Hepatocyte (in vitro differentiated cells): ENCODE data around the gene CAMKMT. TPM values are rescaled to one million over a fixed set of nuclear protein-coding genes. Genes with fewer than 3 reads are reported as not detected.

Experiments used
- DNase-seq: peaks from one replicate; pipeline ENCODE4 v3.0.0-alpha.2; 2016; ENCODE audit warnings: low spot score
- H2AFZ ChIP-seq: fragments of 200-600 bp; sonication (generic); 2 replicates; pipeline ENCODE4 v1.6.0; 2016; ENCODE audit warnings: antibody characterized with exemption, mild to moderate bottlenecking
- H3K27ac ChIP-seq: fragments of 200-600 bp; sonication (generic); 2 replicates; pipeline ENCODE4 v1.5.1; 2016; ENCODE audit warnings: mild to moderate bottlenecking
- H3K27me3 ChIP-seq: fragments of 200-600 bp; sonication (generic); 2 replicates; pipeline ENCODE4 v1.6.1; 2016
- H3K36me3 ChIP-seq: fragments of 200-600 bp; sonication (generic); replicated peaks from 2 replicates; pipeline ENCODE4 v1.5.1; 2016; ENCODE audit warnings: low read depth; ENCODE audit not compliant: insufficient read depth
- H3K4me1 ChIP-seq: fragments of 200-600 bp; sonication (generic); 2 replicates; pipeline ENCODE4 v1.5.1; 2016; ENCODE audit warnings: mild to moderate bottlenecking, moderate library complexity; ENCODE audit not compliant: insufficient read depth
- H3K4me2 ChIP-seq: fragments of 200-600 bp; sonication (generic); 2 replicates; pipeline ENCODE4 v1.6.0; 2016
- H3K4me3 ChIP-seq: fragments of 200-600 bp; sonication (generic); 2 replicates; pipeline ENCODE4 v1.5.1; 2016; ENCODE audit warnings: mild to moderate bottlenecking
- H3K79me2 ChIP-seq: fragments of 200-600 bp; sonication (generic); 2 replicates; pipeline ENCODE4 v1.6.0; 2017; ENCODE audit warnings: mild to moderate bottlenecking
- H3K9me2 ChIP-seq: fragments of 200-600 bp; sonication (generic); replicated peaks from 2 replicates; pipeline ENCODE4 v1.6.0; 2017; ENCODE audit warnings: mild to moderate bottlenecking; ENCODE audit not compliant: insufficient read depth
- H3K9me3 ChIP-seq: fragments of 200-600 bp; sonication (generic); 2 replicates; pipeline ENCODE4 v1.5.1; 2016; ENCODE audit warnings: low read depth, mild to moderate bottlenecking
- H4K20me1 ChIP-seq: fragments of 200-600 bp; sonication (generic); 2 replicates; pipeline ENCODE4 v1.6.0; 2016; ENCODE audit warnings: mild to moderate bottlenecking; ENCODE audit not compliant: insufficient read depth, poor library complexity, severe bottlenecking
- EZH2 ChIP-seq: fragments of 200-600 bp; sonication (generic); IDR thresholded peaks from 2 replicates; pipeline ENCODE4 v1.6.1; 2016; ENCODE audit warnings: antibody characterized with exemption, mild to moderate bottlenecking, borderline replicate concordance
- EZH2phosphoT487 ChIP-seq: fragments of 200-600 bp; sonication (generic); IDR thresholded peaks from one replicate; pipeline ENCODE4 v1.6.1; 2018; ENCODE audit warnings: antibody characterized with exemption, mild to moderate bottlenecking, low read depth, moderate library complexity; ENCODE audit not compliant: unreplicated experiment, severe bottlenecking
- WGBS: methylation state at CpG from one replicate; pipeline ENCODE4 v1.1.6; 2016; ENCODE audit warnings: low lambda C conversion rate; ENCODE audit errors: missing lambda C conversion rate; 5-methylcytosine and 5-hydroxymethylcytosine counted together
- polyA plus RNA-seq: library from polyadenylated mRNA; unstranded; fragments of >200 nt; fragmentation: Nextera tagmentation; extraction: Ambion mirVana; gene quantifications from 2 replicates; pipeline ENCODE4 v1.2.1, GENCODE V29; 2016
- total RNA-seq: library from RNA; depleted of rRNA; stranded (reverse); fragments of >200 nt; gene quantifications from 2 replicates; pipeline ENCODE4 v1.2.3, GENCODE V29; 2014
- TF ChIP-seq, protein P1 (sequence below): fragments of 200-600 bp; sonication (generic); IDR thresholded peaks from 2 replicates; pipeline ENCODE4 v1.5.1; 2016; ENCODE audit warnings: antibody characterized with exemption, mild to moderate bottlenecking; ENCODE audit not compliant: poor library complexity

The CAMKMT gene
- total and polyA plus RNA-seq, 2 experiments from 2014 or later = 10.3 to 12.7 TPM

GRCh38 chr2:44649381-44649780, 287.6 kb downstream of the CAMKMT start:
- no peaks in the 10 kb centered on the region for H3K4me1 ChIP-seq
- TF ChIP-seq, protein P1, sequence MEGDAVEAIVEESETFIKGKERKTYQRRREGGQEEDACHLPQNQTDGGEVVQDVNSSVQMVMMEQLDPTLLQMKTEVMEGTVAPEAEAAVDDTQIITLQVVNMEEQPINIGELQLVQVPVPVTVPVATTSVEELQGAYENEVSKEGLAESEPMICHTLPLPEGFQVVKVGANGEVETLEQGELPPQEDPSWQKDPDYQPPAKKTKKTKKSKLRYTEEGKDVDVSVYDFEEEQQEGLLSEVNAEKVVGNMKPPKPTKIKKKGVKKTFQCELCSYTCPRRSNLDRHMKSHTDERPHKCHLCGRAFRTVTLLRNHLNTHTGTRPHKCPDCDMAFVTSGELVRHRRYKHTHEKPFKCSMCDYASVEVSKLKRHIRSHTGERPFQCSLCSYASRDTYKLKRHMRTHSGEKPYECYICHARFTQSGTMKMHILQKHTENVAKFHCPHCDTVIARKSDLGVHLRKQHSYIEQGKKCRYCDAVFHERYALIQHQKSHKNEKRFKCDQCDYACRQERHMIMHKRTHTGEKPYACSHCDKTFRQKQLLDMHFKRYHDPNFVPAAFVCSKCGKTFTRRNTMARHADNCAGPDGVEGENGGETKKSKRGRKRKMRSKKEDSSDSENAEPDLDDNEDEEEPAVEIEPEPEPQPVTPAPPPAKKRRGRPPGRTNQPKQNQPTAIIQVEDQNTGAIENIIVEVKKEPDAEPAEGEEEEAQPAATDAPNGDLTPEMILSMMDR = no peak
- TF ChIP-seq EZH2phosphoT487 (no peak), EZH2 (no peak)
- 86% methylated on average over 2 of the region's 2 CpGs for WGBS

DNA sequence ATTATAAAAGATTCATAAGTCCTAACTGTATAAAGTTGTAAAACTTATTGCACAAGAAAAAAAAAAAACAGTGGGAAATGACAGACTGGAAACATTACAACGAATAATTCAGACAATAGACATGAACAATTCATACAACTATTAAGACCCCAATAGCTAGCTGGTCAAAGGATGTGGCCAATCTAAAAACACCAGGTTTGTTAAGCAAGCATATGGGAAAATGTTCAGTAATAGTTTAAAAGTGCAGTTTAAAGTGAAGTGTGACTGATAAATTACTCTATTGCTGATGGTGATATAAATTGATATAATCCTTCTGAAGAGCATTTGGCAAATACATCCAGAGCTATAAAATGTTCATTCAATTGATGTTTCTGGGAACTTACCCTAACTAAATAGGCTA, 289.0 kb downstream of the CAMKMT start:
- Histone ChIP-seq H4K20me1 (no peaks in the 10 kb centered on the region), H3K9me2 (no peaks in the 10 kb centered on the region), H2AFZ (no peak overlapping the region), H3K4me1 (no peaks in the 10 kb centered on the region), H3K4me3 (no peak overlapping the region), H3K4me2 (no peak overlapping the region), H3K27ac (no peak overlapping the region), H3K9me3 (no peaks in the 10 kb centered on the region), H3K27me3 (no peaks in the 10 kb centered on the region), H3K79me2 (no peaks in the 10 kb centered on the region), H3K36me3 (no peaks in the 10 kb centered on the region)
- TF ChIP-seq EZH2 (no peak), EZH2phosphoT487 (no peak)
- TF ChIP-seq, protein P1 = no peak
- DNase-seq = no peak
- 77% methylated on average over 1 of the region's 1 CpG for WGBS

More at GRCh38 chr2:44649381-44649780, 287.6 kb downstream of the CAMKMT start:
- H3K36me3 ChIP-seq = no peaks in the 10 kb centered on the region
- no peaks in the 10 kb centered on the region for H3K79me2 ChIP-seq
- no peaks in the 10 kb centered on the region for H3K9me2 ChIP-seq
- H4K20me1 ChIP-seq = no peaks in the 10 kb centered on the region
- no peak for DNase-seq
- no peak overlapping the region for H3K4me3 ChIP-seq
- H3K9me3 ChIP-seq = no peaks in the 10 kb centered on the region
- no peak overlapping the region for H3K27ac ChIP-seq
- H3K27me3 ChIP-seq = no peaks in the 10 kb centered on the region
- no peak overlapping the region for H2AFZ ChIP-seq
- H3K4me2 ChIP-seq = no peak overlapping the region

- no peaks in the 10 kb centered on the region for H3K4me1 ChIP-seq
- TF ChIP-seq, protein P1 = no peak
- TF ChIP-seq EZH2phosphoT487 = no peak
- no peak for TF ChIP-seq EZH2
- no peaks in the 10 kb centered on the region for H3K9me2 ChIP-seq
- H3K4me2 ChIP-seq = no peak overlapping the region
- H3K27me3 ChIP-seq = no peaks in the 10 kb centered on the region
- H2AFZ ChIP-seq = no peak overlapping the region
- H3K4me3 ChIP-seq = no peak overlapping the region
- no peaks in the 10 kb centered on the region for H3K36me3 ChIP-seq
- DNase-seq = no peak
- H3K79me2 ChIP-seq = no peaks in the 10 kb centered on the region
- no peaks in the 10 kb centered on the region for H3K9me3 ChIP-seq
- H4K20me1 ChIP-seq = no peaks in the 10 kb centered on the region
- WGBS = 67% methylated on average over 1 of the region's 1 CpG
- no peak overlapping the region for H3K27ac ChIP-seq
Measured at GRCh38 chr2:44651974-44652373, 290.2 kb downstream of the CAMKMT start.

DNA sequence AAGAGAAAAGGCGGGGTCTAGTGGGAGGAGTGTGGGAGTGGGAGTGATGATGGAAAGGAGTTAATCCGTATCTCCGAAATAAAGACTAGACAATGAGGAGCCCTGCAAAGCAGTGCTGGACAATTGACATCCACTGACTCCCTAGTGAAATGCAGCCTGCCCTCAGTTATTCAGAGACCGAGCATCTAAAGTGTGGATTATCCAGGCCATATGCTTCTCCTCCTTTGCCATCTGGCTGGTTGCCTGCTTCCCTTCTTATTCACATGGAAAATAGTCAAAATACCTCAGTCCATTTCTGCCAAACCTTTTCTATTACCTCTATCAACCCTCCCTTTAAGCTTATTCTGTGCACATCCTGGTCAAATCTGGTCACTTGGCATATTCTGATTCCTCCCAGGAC, 291.0 kb downstream of the CAMKMT start:
- no peaks in the 10 kb centered on the region for H3K4me1 ChIP-seq
- TF ChIP-seq EZH2phosphoT487 = no peak
- TF ChIP-seq, protein P1 = no peak
- no peak for TF ChIP-seq EZH2
- no peak overlapping the region for H3K4me2 ChIP-seq
- no peaks in the 10 kb centered on the region for H3K9me2 ChIP-seq
- H3K79me2 ChIP-seq = no peaks in the 10 kb centered on the region
- no peaks in the 10 kb centered on the region for H3K9me3 ChIP-seq
- no peaks in the 10 kb centered on the region for H4K20me1 ChIP-seq
- WGBS = 85% methylated on average over 4 of the region's 4 CpGs
- no peaks in the 10 kb centered on the region for H3K36me3 ChIP-seq
- H3K27ac ChIP-seq = no peak overlapping the region
- no peak overlapping the region for H2AFZ ChIP-seq
- H3K4me3 ChIP-seq = no peak overlapping the region
- no peak for DNase-seq
- no peaks in the 10 kb centered on the region for H3K27me3 ChIP-seq
